Caki2 (cell line): ENCODE results near the gene UNC45B. TPM values are rescaled to one million over a fixed set of nuclear protein-coding genes. Genes with fewer than 3 reads are reported as not detected.
"Not testable (repeated sequence)": the region's sequence is repeated elsewhere in the genome, so short reads cannot be mapped to it uniquely, and the experiment has no call there.

Source experiments
- DNase-seq: peaks from one replicate; pipeline ENCODE4 v3.0.0-alpha.2; 2015; ENCODE audit warnings: low read depth
- in situ Hi-C: cut with HindIII; loops from 2 replicates; pipeline ENCODE4 v1.10.0; 2016; ENCODE audit warnings: low sequenced_read_pairs, low pct_unique_long_range_greater_than_20kb, mixed read lengths
- total RNA-seq: library from RNA; depleted of rRNA; stranded (reverse); fragments of >200 nt; shearing (Covaris generic); gene quantifications from 2 replicates; pipeline ENCODE4 v1.2.3, GENCODE V29; 2014; ENCODE audit warnings: low replicate concordance

Gene UNC45B
- total RNA-seq, 1 experiment from 2014 or later = not detected

GRCh38 chr17:35162755-35163154 lies 15.1 kb downstream of the UNC45B start:
- in situ Hi-C loops = no loop called here
- no peak for DNase-seq

GRCh38 chr17:35163886-35164285 lies 16.3 kb downstream of the UNC45B start:
- DNase-seq = no peak
- in situ Hi-C loops = no loop called here

- no peak for DNase-seq
- in situ Hi-C loops = no loop called here
These were observed 17.1 kb downstream of the UNC45B start for GRCh38 chr17:35164716-35165115.

GRCh38 chr17:35166526-35166925 lies 18.9 kb downstream of the UNC45B start:
- DNase-seq = no peak
- in situ Hi-C loops = no loop called here

- in situ Hi-C loops = no loop called here
- DNase-seq = no peak
These were observed 19.4 kb downstream of the UNC45B start for GRCh38 chr17:35167046-35167445.

- DNase-seq = no peak
- in situ Hi-C loops = no loop called here
These were observed 20.0 kb downstream of the UNC45B start for GRCh38 chr17:35167666-35168065.

- DNase-seq = no peak
- in situ Hi-C loops = no loop called here
These were observed 22.3 kb downstream of the UNC45B start for GRCh38 chr17:35169835-35170363.

GRCh38 chr17:35170968-35171771 lies 23.6 kb downstream of the UNC45B start:
- DNase-seq = peak; percentile 29

GRCh38 chr17:35171834-35172233 lies 24.2 kb downstream of the UNC45B start:
- in situ Hi-C loops = no loop called here
- peak; percentile 31 for DNase-seq

More at GRCh38 chr17:35170968-35171771, 23.6 kb downstream of the UNC45B start:
- in situ Hi-C loops = no loop called here

- in situ Hi-C loops = not testable (repeated sequence)
These were observed 24.7 kb downstream of the UNC45B start for GRCh38 chr17:35172321-35172720.

GRCh38 chr17:35174835-35175334 lies 27.3 kb downstream of the UNC45B start:
- in situ Hi-C loops = no loop called here
- DNase-seq = no peak

More at GRCh38 chr17:35172321-35172720, 24.7 kb downstream of the UNC45B start:
- DNase-seq = not testable (repeated sequence)

- DNase-seq = no peak
- in situ Hi-C loops = no loop called here
These were observed 28.2 kb downstream of the UNC45B start for GRCh38 chr17:35175638-35176415.

- DNase-seq = no peak
- in situ Hi-C loops = no loop called here
These were observed 29.3 kb downstream of the UNC45B start for GRCh38 chr17:35176897-35177296.

- DNase-seq, in situ Hi-C loops: not testable (repeated sequence)
These were observed 31.8 kb downstream of the UNC45B start for GRCh38 chr17:35179379-35179778.

- in situ Hi-C loops = no loop called here
- DNase-seq = no peak
These were observed 35.7 kb downstream of the UNC45B start for GRCh38 chr17:35183332-35183731.

- in situ Hi-C loops = no loop called here
- DNase-seq = no peak
These were observed 36.7 kb downstream of the UNC45B start for GRCh38 chr17:35184274-35184673.

GRCh38 chr17:35185849-35186248 lies 38.2 kb downstream of the UNC45B start:
- in situ Hi-C loops = no loop called here
- DNase-seq = no peak

GRCh38 chr17:35187481-35187880 lies 39.9 kb downstream of the UNC45B start:
- in situ Hi-C loops = no loop called here

GRCh38 chr17:35188111-35188510 lies 40.5 kb downstream of the UNC45B start:
- no peak for DNase-seq

More at GRCh38 chr17:35187481-35187880, 39.9 kb downstream of the UNC45B start:
- DNase-seq = no peak

More at GRCh38 chr17:35188111-35188510, 40.5 kb downstream of the UNC45B start:
- in situ Hi-C loops = no loop called here
